RCC 7860 (cell line): ENCODE data around the gene SFMBT2.
"Not testable (repeated sequence)": the region's sequence is repeated elsewhere in the genome, so short reads cannot be mapped to it uniquely, and the experiment has no call there.

Experiments
- DNase-seq: peaks from one replicate; pipeline ENCODE4 v3.0.0-alpha.2; 2015; ENCODE audit warnings: low spot score
- FAIRE-seq: peaks from 2 replicates; lab custom pipeline; 2012; peaks lifted over from hg19 to GRCh38; lab: Jason Lieb, UNC

SFMBT2 gene

GRCh38 chr10:7193369-7193768 lies 217.5 kb downstream of the SFMBT2 start:
- FAIRE-seq (no peak), DNase-seq (no peak)

GRCh38 chr10:7192831-7193361 lies 217.9 kb downstream of the SFMBT2 start:
- FAIRE-seq (no peak), DNase-seq (no peak)

- FAIRE-seq (no peak), DNase-seq (no peak)
Observed at GRCh38 chr10:7192061-7192460, 218.8 kb downstream of the SFMBT2 start.

- DNase-seq, FAIRE-seq: not testable (repeated sequence)
Observed at GRCh38 chr10:7190772-7191171, 220.1 kb downstream of the SFMBT2 start.

- DNase-seq (no peak), FAIRE-seq (no peak)
Observed at GRCh38 chr10:7189909-7190308, 220.9 kb downstream of the SFMBT2 start.

- FAIRE-seq, result no peak
Observed at GRCh38 chr10:7188456-7189050, 222.3 kb downstream of the SFMBT2 start.

GRCh38 chr10:7186387-7187018 lies 224.3 kb downstream of the SFMBT2 start:
- DNase-seq (no peak), FAIRE-seq (no peak)

More at GRCh38 chr10:7188456-7189050, 222.3 kb downstream of the SFMBT2 start:
- DNase-seq, result no peak

- no peak for DNase-seq
- FAIRE-seq, result no peak
Observed at GRCh38 chr10:7185367-7185690, 225.5 kb downstream of the SFMBT2 start.

- FAIRE-seq (no peak), DNase-seq (no peak)
Observed at GRCh38 chr10:7184660-7185366, 226.0 kb downstream of the SFMBT2 start.

- not testable (repeated sequence) for DNase-seq, FAIRE-seq
Observed at GRCh38 chr10:7184116-7184515, 226.7 kb downstream of the SFMBT2 start.

- FAIRE-seq, DNase-seq: not testable (repeated sequence)
Observed at GRCh38 chr10:7182327-7182726, 228.5 kb downstream of the SFMBT2 start.

GRCh38 chr10:7181420-7181819 lies 229.4 kb downstream of the SFMBT2 start:
- FAIRE-seq (no peak), DNase-seq (no peak)

- FAIRE-seq (no peak), DNase-seq (no peak)
Observed at GRCh38 chr10:7179536-7179935, 231.3 kb downstream of the SFMBT2 start.

GRCh38 chr10:7173948-7174347 lies 236.9 kb downstream of the SFMBT2 start:
- DNase-seq, result no peak
- FAIRE-seq, result no peak

- DNase-seq, result no peak
- FAIRE-seq, result no peak
Observed at GRCh38 chr10:7171825-7172224, 239.0 kb downstream of the SFMBT2 start.

GRCh38 chr10:7170626-7171322 lies 240.1 kb downstream of the SFMBT2 start:
- no peak for FAIRE-seq
- no peak for DNase-seq

GRCh38 chr10:7168414-7168813 lies 242.4 kb downstream of the SFMBT2 start:
- no peak for DNase-seq
- no peak for FAIRE-seq

- DNase-seq, result no peak
- FAIRE-seq, result no peak
Observed at GRCh38 chr10:7165500-7166177, 245.2 kb downstream of the SFMBT2 start.

- DNase-seq (no peak), FAIRE-seq (no peak)
Observed at GRCh38 chr10:7164955-7165354, 245.9 kb downstream of the SFMBT2 start.

GRCh38 chr10:7162331-7162730 lies 248.5 kb downstream of the SFMBT2 start:
- FAIRE-seq (no peak), DNase-seq (no peak)
